HepG2 (cell line): Measurements from ENCODE around the gene GRK5. TPM values are rescaled to one million over a fixed set of nuclear protein-coding genes. Genes with fewer than 3 reads are reported as not detected.

Experiments used
- ATAC-seq: fragments of 200-7000 bp; cut with Tn5 transposase; 3 replicates; pipeline ENCODE4 v1.9.1; 2020; ENCODE audit warnings: mild to moderate bottlenecking, moderate library complexity
- BruUV-seq: library from RNA; stranded (reverse); fragments of 400-500 nt; replicated peaks from 2 replicates; lab custom pipeline; 2021; lab: Mats Ljungman, UMichigan
- CTCF ChIA-PET: fragments of 300-600 bp; formaldehyde crosslinking; extraction: SDS; loops from one replicate; lab custom pipeline; 2021; ENCODE audit warnings: low total read pairs, inconsistent platforms, low intra/inter-chr PET ratio; lab: Yijun Ruan, JAX
- POLR2A ChIA-PET: fragments of 350-600 bp; sonication (Branson Sonifier 250); formaldehyde crosslinking; loops from one replicate; lab custom pipeline; 2020; ENCODE audit warnings: antibody characterized with exemption, inconsistent platforms; lab: Yijun Ruan, JAX
- DNase-seq: peaks from one replicate; pipeline ENCODE4 v3.0.0-alpha.2; 2015; ENCODE audit warnings: low spot score
- FAIRE-seq: peaks from 3 replicates; lab custom pipeline; 2011; peaks lifted over from hg19 to GRCh38; lab: Jason Lieb, UNC
- H2AFZ ChIP-seq: one replicate; pipeline ENCODE4 v1.6.1; 2011; ENCODE audit warnings: low read length, inconsistent platforms
- H3K27ac ChIP-seq: fragments of 300-600 bp; 3 replicates; pipeline ENCODE4 v1.8.0; 2011; ENCODE audit warnings: mixed run types, mild to moderate bottlenecking, mixed read lengths, low read length, inconsistent platforms; ENCODE audit not compliant: insufficient read depth; ENCODE audit errors: extremely low read length
- H3K27me3 ChIP-seq, 2 experiments: fragments of 200-600 bp in 1 of 2; 2 replicates in 1 of 2; 3 replicates in 1 of 2; pipeline versions ENCODE4 v1.6.0 to v1.8.0; 2011; ENCODE audit warnings: low read length in 2 of 2, mild to moderate bottlenecking in 2 of 2, moderate library complexity in 2 of 2, inconsistent platforms in 1 of 2; ENCODE audit not compliant: insufficient read depth in 2 of 2, control insufficient read depth in 1 of 2
- H3K36me3 ChIP-seq, 2 experiments: fragments of 200-600 bp in 1 of 2; replicated peaks in 1 of 2; 2 replicates in 1 of 2; 3 replicates in 1 of 2; pipeline versions ENCODE4 v1.5.1 to v1.8.0; 2011; ENCODE audit warnings: low read length in 2 of 2, inconsistent platforms in 1 of 2; ENCODE audit not compliant: insufficient read depth in 2 of 2, control insufficient read depth in 1 of 2
- H3K4me1 ChIP-seq: 2 replicates; pipeline ENCODE4 v1.5.1; 2012; ENCODE audit warnings: low read length, inconsistent platforms; ENCODE audit not compliant: insufficient read depth
- H3K4me2 ChIP-seq: 2 replicates; pipeline ENCODE4 v1.6.0; 2011; ENCODE audit warnings: low read depth, low read length, inconsistent platforms
- H3K4me3 ChIP-seq, 3 experiments: fragments of 200-600 bp in 1 of 3; sonication (generic), shearing (Covaris generic) in 1 of 3; replicated peaks in 1 of 3; 2 replicates each; pipeline ENCODE4 v1.5.1; 2011 to 2016; ENCODE audit warnings: low read length in 3 of 3, inconsistent platforms in 2 of 3, low read depth in 2 of 3, mild to moderate bottlenecking in 2 of 3, control low read depth in 1 of 3, mixed read lengths in 1 of 3; ENCODE audit not compliant: insufficient read depth in 1 of 3
- H3K79me2 ChIP-seq: one replicate; pipeline ENCODE4 v1.6.1; 2011; ENCODE audit warnings: low read length, inconsistent platforms; ENCODE audit not compliant: insufficient read depth
- H3K9ac ChIP-seq: 2 replicates; pipeline ENCODE4 v1.6.0; 2011; ENCODE audit warnings: mild to moderate bottlenecking, low read depth, low read length, inconsistent platforms; ENCODE audit not compliant: insufficient read depth
- H3K9me3 ChIP-seq: 2 replicates; pipeline ENCODE4 v1.5.1; 2012; ENCODE audit warnings: mild to moderate bottlenecking, low read length
- H4K20me1 ChIP-seq: 2 replicates; pipeline ENCODE4 v1.6.0; 2011; ENCODE audit warnings: inconsistent platforms, mild to moderate bottlenecking, low read length, moderate library complexity; ENCODE audit not compliant: insufficient read depth
- ASH2L ChIP-seq: fragments of 300-600, 200-600 bp; sonication (generic); IDR thresholded peaks from 2 replicates; pipeline ENCODE4 v1.7.0; 2017; ENCODE audit warnings: low read depth, mild to moderate bottlenecking, moderate library complexity, mixed read lengths, low read length; ENCODE audit not compliant: insufficient read length
- BRD4 ChIP-seq: sonication (generic); formaldehyde crosslinking; IDR thresholded peaks from 2 replicates; pipeline ENCODE4 v1.4.0; 2020; ENCODE audit warnings: missing genetic modification reagents
- DNMT3B ChIP-seq: conservative IDR thresholded peaks from 2 replicates; pipeline ENCODE4 v1.6.1; 2016; ENCODE audit warnings: missing biosample characterization, control low read depth
- HMGA1 ChIP-seq: sonication (generic); formaldehyde crosslinking; conservative IDR thresholded peaks from 2 replicates; pipeline ENCODE4 v1.4.0; 2020; ENCODE audit warnings: missing genetic modification reagents
- HNRNPL ChIP-seq: fragments of 200-400 bp; formaldehyde crosslinking; IDR thresholded peaks from 2 replicates; pipeline ENCODE4 v1.6.1; 2017; ENCODE audit warnings: mild to moderate bottlenecking, low read depth, low read length
- MAZ ChIP-seq, 2 experiments: sonication (generic) in 1 of 2; formaldehyde crosslinking in 1 of 2; IDR thresholded peaks; 2 replicates each; pipeline versions ENCODE4 v1.5.0 to v1.6.1; 2012 to 2020; ENCODE audit warnings: low read depth in 2 of 2, mild to moderate bottlenecking in 2 of 2, borderline replicate concordance in 1 of 2, improper control_type of control experiment in 1 of 2, low read length in 1 of 2, missing genetic modification reagents in 1 of 2, moderate library complexity in 1 of 2
- NPAS2 ChIP-seq: sonication (generic); formaldehyde crosslinking; IDR thresholded peaks from 2 replicates; pipeline ENCODE4 v1.8.0; 2022; ENCODE audit warnings: mild to moderate bottlenecking, missing genetic modification reagents, borderline replicate concordance
- NR1H2 ChIP-seq: sonication (generic); formaldehyde crosslinking; IDR thresholded peaks from 2 replicates; pipeline ENCODE4 v1.8.1; 2022; ENCODE audit warnings: low read depth, missing genetic modification reagents, borderline replicate concordance
- NR2F2 ChIP-seq: IDR thresholded peaks from 2 replicates; pipeline ENCODE4 v1.6.1; 2012; ENCODE audit warnings: low read depth, inconsistent platforms, borderline replicate concordance
- PPARG ChIP-seq: conservative IDR thresholded peaks from 2 replicates; pipeline ENCODE4 v1.6.1; 2016; ENCODE audit warnings: missing biosample characterization, missing genetic modification reagents
- RFX3 ChIP-seq: IDR thresholded peaks from 2 replicates; pipeline ENCODE4 v1.6.1; 2016; ENCODE audit warnings: missing biosample characterization, missing genetic modification reagents
- RFXANK ChIP-seq: IDR thresholded peaks from 2 replicates; pipeline ENCODE4 v1.6.1; 2016
- SMYD3 ChIP-seq: sonication (generic); formaldehyde crosslinking; IDR thresholded peaks from 2 replicates; pipeline ENCODE4 v1.8.1; 2023; ENCODE audit warnings: mild to moderate bottlenecking, missing genetic modification reagents
- SRSF4 ChIP-seq: fragments of 200-400 bp; formaldehyde crosslinking; IDR thresholded peaks from one replicate; pipeline ENCODE4 v1.6.1; 2018; ENCODE audit warnings: mild to moderate bottlenecking, low read depth, low read length, moderate library complexity; ENCODE audit not compliant: poor library complexity, severe bottlenecking
- TBX3 ChIP-seq: fragments of 450-650 bp; IDR thresholded peaks from 2 replicates; pipeline ENCODE4 v1.6.1; 2017; ENCODE audit warnings: antibody characterized with exemption, mild to moderate bottlenecking, inconsistent platforms, borderline replicate concordance
- THYN1 ChIP-seq: sonication (generic); formaldehyde crosslinking; IDR thresholded peaks from 2 replicates; pipeline ENCODE4 v1.8.1; 2023; ENCODE audit warnings: low read depth, mild to moderate bottlenecking, moderate library complexity, missing genetic modification reagents, borderline replicate concordance
- ZNF207 ChIP-seq: fragments of 450-650 bp; IDR thresholded peaks from 2 replicates; pipeline ENCODE4 v1.6.1; 2016; ENCODE audit warnings: antibody characterized with exemption, borderline replicate concordance
- ZNF333 ChIP-seq: sonication (generic); formaldehyde crosslinking; IDR thresholded peaks from 2 replicates; pipeline ENCODE4 v1.4.0; 2020; ENCODE audit warnings: mild to moderate bottlenecking, missing genetic modification reagents, borderline replicate concordance
- ZNF460 ChIP-seq: sonication (generic); formaldehyde crosslinking; IDR thresholded peaks from 2 replicates; pipeline ENCODE4 v1.5.1; 2020; ENCODE audit warnings: missing genetic modification reagents, mild to moderate bottlenecking, borderline replicate concordance
- ZNF709 ChIP-seq: sonication (generic); formaldehyde crosslinking; IDR thresholded peaks from 2 replicates; pipeline ENCODE4 v1.5.0; 2020; ENCODE audit warnings: mild to moderate bottlenecking, missing genetic modification reagents
- WGBS: methylation state at CpG from one replicate; pipeline ENCODE4 v1.1.6; 2017; ENCODE audit warnings: low lambda C conversion rate; 5-methylcytosine and 5-hydroxymethylcytosine counted together
- in situ Hi-C: cut with HindIII; loops from 2 replicates; pipeline ENCODE4 v1.10.0; 2017; ENCODE audit warnings: low pct_unique_long_range_greater_than_20kb; ENCODE audit not compliant: extremely low pct_ligation_motif_present
- intact Hi-C: fragments of 100-400 bp; cut with micrococcal nuclease; formaldehyde crosslinking; loops from one replicate; pipeline ENCODE4 v1.10.0; 2022; ENCODE audit not compliant: unreplicated experiment
- polyA plus RNA-seq, 8 experiments: library from polyadenylated mRNA; depleted of rRNA in 3 of 8; stranded (reverse) in 7 of 8; unstranded in 1 of 8; fragments of >200 nt; fragmentation: Illumina TruSeq in 4 of 8; extraction: Trizol in 4 of 8; gene quantifications; 2 replicates each; pipeline versions ENCODE4 v1.2.1 to v1.2.3, GENCODE V29; 2011 to 2016; ENCODE audit warnings: low read depth in 4 of 8, missing spikeins in 1 of 8, mixed read lengths in 1 of 8; ENCODE audit not compliant: insufficient read depth in 1 of 8
- total RNA-seq, 5 experiments: library from RNA; depleted of rRNA; stranded (reverse); fragments of >200 nt; fragmentation: Illumina TruSeq; extraction: Trizol; gene quantifications; 2 replicates each; pipeline ENCODE4 v1.2.3, GENCODE V29; 2016; ENCODE audit warnings: low read depth in 1 of 5
- TF ChIP-seq, protein P1 (sequence below): sonication (generic); formaldehyde crosslinking; IDR thresholded peaks from 2 replicates; pipeline ENCODE4 v1.5.0; 2020; ENCODE audit warnings: missing genetic modification reagents

Gene GRK5
- total and polyA plus RNA-seq, 2 of the 13 experiments (the other 11 are each of a cell fraction or from before 2014, with no cell fraction given) = 10.4 to 12.6 TPM

DNA sequence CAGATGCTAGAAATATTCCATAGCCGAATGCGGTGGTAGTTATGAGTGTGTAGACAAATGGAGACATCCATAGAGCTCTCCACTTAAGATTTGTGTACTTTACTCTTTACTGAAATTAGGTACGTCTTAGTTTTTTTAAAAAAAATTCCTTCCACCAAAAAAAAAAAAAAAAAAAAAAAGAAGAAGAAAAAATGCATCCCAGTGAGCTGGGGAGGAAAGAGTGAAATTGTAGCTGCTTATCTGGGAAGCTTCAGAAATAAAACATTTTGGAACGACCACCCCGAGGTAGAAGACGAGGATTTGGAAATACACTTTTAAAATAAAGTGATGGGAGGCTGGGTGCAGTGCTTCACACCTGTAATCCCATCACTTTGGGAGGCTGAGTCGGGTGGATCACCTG, 281.3 kb downstream of the GRK5 start:
- DNase-seq = no peak
- POLR2A ChIA-PET = interaction anchor here (0.6 kb wide), 2 partner anchors 10 to 239 kb away, joined by 3 read pairs; no protein-coding TSS in a partner anchor

DNA sequence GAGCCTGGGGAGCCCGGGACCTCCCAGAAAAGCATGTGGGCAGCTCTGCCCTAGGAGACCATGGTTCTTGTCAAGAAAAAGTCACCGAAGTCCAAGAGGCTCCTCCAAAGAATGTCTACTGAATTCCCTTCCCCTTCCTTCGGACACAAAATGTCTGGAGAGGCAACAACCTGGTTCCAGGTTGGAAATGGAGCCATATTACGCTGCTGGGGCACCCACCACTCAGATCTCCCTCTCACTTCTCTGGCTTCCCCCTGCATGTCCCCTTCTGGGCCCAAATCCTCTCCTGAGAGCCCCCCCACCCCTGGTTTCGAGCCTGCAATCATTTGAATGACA, 282.6 kb downstream of the GRK5 start:
- ChIA-PET POLR2A (interaction anchor here (1.2 kb wide), 1 partner anchor 9 kb away, joined by 5 read pairs; no protein-coding TSS in a partner anchor), CTCF (interaction anchor here (1.1 kb wide), 1 partner anchor 45 kb away, joined by 4 read pairs; no protein-coding TSS in a partner anchor)
- H3K36me3 ChIP-seq = no peaks in the 10 kb centered on the region
- no peaks in the 10 kb centered on the region for H3K79me2 ChIP-seq
- no peaks in the 10 kb centered on the region for H4K20me1 ChIP-seq
- H2AFZ ChIP-seq = no peak overlapping the region
- H3K4me3 ChIP-seq = peak overlapping the region in 1 of 3 experiments; percentile 64; a peak in 2 of 6 replicates
- H3K27ac ChIP-seq = no peak overlapping the region
- H3K4me2 ChIP-seq = peak overlapping the region; percentile 87
- ATAC-seq (peak; percentile 15; the same call in 2 of the 3 replicates), DNase-seq (no peak), FAIRE-seq (no peak)
- no peak overlapping the region; the same call in 1 of the 2 replicates for H3K9ac ChIP-seq
- in situ Hi-C loops = loop anchor here (5.0 kb wide), 1 partner anchor 43 kb away; no protein-coding TSS in a partner anchor
- 10% methylated on average over 2 of the region's 5 CpGs for WGBS
- H3K27me3 ChIP-seq = peaks cover 0 to 14% of the 10 kb centered on the region in 2 experiments; a peak in 1 of 5 replicates
- no TSS peak for BruUV-seq
- peaks cover 23% of the 10 kb centered on the region for H3K4me1 ChIP-seq
- intact Hi-C loops = no loop called here
- no peaks in the 10 kb centered on the region for H3K9me3 ChIP-seq
- TF ChIP-seq ZNF333 (CRISPR knock-in tag) (peak; percentile 38; the same call in 1 of the 2 replicates), RFXANK (CRISPR knock-in tag) (no peak), ZNF207 (no peak), ZNF709 (no peak), NR2F2 (no peak), THYN1 (CRISPR knock-in tag) (no peak), PPARG (CRISPR knock-in tag) (no peak), SRSF4 (no peak), DNMT3B (no peak), ZNF460 (CRISPR knock-in tag) (no peak), NR1H2 (no peak), SMYD3 (CRISPR knock-in tag) (no peak), MAZ (IDR thresholded peaks at IDR 0.05; ENCODE audit: borderline replicate concordance, low read depth, low read length) (no peak), MAZ (CRISPR knock-in tag; IDR thresholded peaks at IDR 0.05; ENCODE audit: low read depth) (no peak), HNRNPL (no peak)
- TF ChIP-seq, protein P1, sequence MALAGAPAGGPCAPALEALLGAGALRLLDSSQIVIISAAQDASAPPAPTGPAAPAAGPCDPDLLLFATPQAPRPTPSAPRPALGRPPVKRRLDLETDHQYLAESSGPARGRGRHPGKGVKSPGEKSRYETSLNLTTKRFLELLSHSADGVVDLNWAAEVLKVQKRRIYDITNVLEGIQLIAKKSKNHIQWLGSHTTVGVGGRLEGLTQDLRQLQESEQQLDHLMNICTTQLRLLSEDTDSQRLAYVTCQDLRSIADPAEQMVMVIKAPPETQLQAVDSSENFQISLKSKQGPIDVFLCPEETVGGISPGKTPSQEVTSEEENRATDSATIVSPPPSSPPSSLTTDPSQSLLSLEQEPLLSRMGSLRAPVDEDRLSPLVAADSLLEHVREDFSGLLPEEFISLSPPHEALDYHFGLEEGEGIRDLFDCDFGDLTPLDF (CRISPR knock-in tag) = no peak

More for the DNA sequence above, 281.3 kb downstream of the GRK5 start:
- Histone ChIP-seq H4K20me1 (no peaks in the 10 kb centered on the region), H3K4me2 (no peak overlapping the region), H3K4me1 (peaks cover 19% of the 10 kb centered on the region), H3K79me2 (no peaks in the 10 kb centered on the region), H3K9me3 (no peaks in the 10 kb centered on the region), H3K27ac (no peak overlapping the region), H2AFZ (no peak overlapping the region), H3K27me3 (peaks cover 0 to 20% of the 10 kb centered on the region in 2 experiments; a peak in 3 of 5 replicates), H3K36me3 (no peaks in the 10 kb centered on the region), H3K4me3 (no peak overlapping the region), H3K9ac (no peak overlapping the region)
- in situ Hi-C loops = no loop called here
- no peak for FAIRE-seq
- no TSS peak for BruUV-seq
- intact Hi-C loops = no loop called here
- 63% methylated on average over 7 of the region's 7 CpGs for WGBS
- ATAC-seq = no peak
- CTCF ChIA-PET = no interaction called here
- TF ChIP-seq TBX3 = no peak
- no peak for TF ChIP-seq MAZ (IDR thresholded peaks at IDR 0.05; ENCODE audit: borderline replicate concordance, low read depth, low read length)
- TF ChIP-seq MAZ (CRISPR knock-in tag; IDR thresholded peaks at IDR 0.05; ENCODE audit: low read depth) = no peak
- no peak for TF ChIP-seq HMGA1
- no peak for TF ChIP-seq ASH2L
- TF ChIP-seq RFX3 (CRISPR knock-in tag) = no peak
- no peak for TF ChIP-seq NPAS2 (CRISPR knock-in tag)
- TF ChIP-seq BRD4 = no peak
- TF ChIP-seq, all 625 proteins: peak for 0
